ENCODE data around the gene MYL7. TPM values are rescaled to one million over a fixed set of nuclear protein-coding genes. Genes with fewer than 3 reads are reported as not detected.

Gene MYL7
- total and polyA plus RNA-seq, 2 of the 13 experiments (the other 11 are each of a cell fraction or from before 2014, with no cell fraction given), result 1.8 TPM; not detected in 1

- no peak for TF ChIP-seq ZNF318 (CRISPR knock-in tag; IDR thresholded peaks at IDR 0.05)
- TF ChIP-seq MED8 (CRISPR knock-in tag; IDR thresholded peaks at IDR 0.05; ENCODE audit: insufficient replicate concordance), result no peak
- no peak for TF ChIP-seq NR2F6 (IDR thresholded peaks at IDR 0.05)
- no peak for TF ChIP-seq NR2F6 (CRISPR knock-in tag; IDR thresholded peaks at IDR 0.05)
- TF ChIP-seq STAG1 (CRISPR knock-in tag; IDR thresholded peaks at IDR 0.05), result 0 out of 2 replicates have a peak, but pooled peaks have one; percentile 5
- TF ChIP-seq TIGD3 (CRISPR knock-in tag; IDR thresholded peaks at IDR 0.05; ENCODE audit: borderline replicate concordance), result no peak
- TF ChIP-seq TARDBP (CRISPR knock-in tag; IDR thresholded peaks at IDR 0.05), result no peak
- no peak for TF ChIP-seq SRSF1 (optimal IDR thresholded peaks at IDR 0.05; ENCODE audit: low read depth, low read length)
- TF ChIP-seq U2AF2 (IDR thresholded peaks at IDR 0.05; ENCODE audit: low read depth, low read length), result no peak
- no peak for TF ChIP-seq ZNF350 (CRISPR knock-in tag; IDR thresholded peaks at IDR 0.05; ENCODE audit: borderline replicate concordance, low read depth)
Observed at GRCh38 chr7:44152971-44153947, 12.1 kb upstream of the MYL7 start (continued).
